Smooth muscle cell of the coronary artery (primary cell): ENCODE data around the gene UBE2E3. TPM values are rescaled to one million over a fixed set of nuclear protein-coding genes. Genes with fewer than 3 reads are reported as not detected.

Experiments
- total RNA-seq: library from RNA; depleted of rRNA; stranded (reverse); fragments of >200 nt; gene quantifications from 2 replicates; pipeline ENCODE4 v1.2.3, GENCODE V29; 2014; ENCODE audit warnings: low replicate concordance

UBE2E3 gene
- 14.5 and 35.2 TPM in 2 replicates for total RNA-seq

DNA sequence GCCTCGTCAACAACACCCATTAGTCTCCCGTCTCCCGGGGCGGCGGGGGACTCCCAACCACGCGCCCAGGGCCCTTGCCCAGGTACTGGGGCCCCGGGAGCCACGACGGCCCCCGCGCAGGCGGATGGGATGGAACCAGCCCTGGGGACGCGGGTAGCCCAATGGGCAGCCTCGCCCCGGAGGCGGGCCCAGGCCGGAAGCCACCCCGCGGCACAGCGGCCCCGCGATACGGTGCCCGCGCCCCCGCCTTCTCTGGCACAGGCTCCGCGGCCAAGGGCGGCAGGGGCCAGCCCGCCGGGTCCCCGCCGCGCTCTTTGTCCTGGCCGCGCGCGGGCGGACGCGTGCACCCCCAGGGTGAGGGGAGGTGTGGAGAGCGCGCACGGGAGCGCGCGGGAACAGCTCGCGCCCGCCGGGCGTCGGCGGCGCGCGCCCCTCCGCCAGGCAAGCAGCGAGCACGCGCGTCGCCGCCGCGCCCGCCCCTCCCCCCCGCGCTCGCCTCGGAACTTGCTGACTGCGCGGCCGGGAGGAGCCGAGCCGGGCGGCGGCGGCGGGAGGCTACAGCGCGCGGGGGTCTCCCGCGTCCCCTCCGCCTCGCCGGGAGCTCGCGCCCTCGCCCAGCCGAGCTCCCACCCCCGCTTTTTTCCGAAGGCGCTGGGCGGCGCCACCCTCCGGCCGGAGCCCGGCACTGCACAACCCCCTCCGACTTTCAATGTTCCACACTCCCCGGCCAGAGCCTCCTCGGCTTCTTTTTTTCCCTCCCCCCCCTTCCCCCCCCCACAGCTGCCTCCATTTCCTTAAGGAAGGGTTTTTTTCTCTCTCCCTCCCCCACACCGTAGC is at the start of gene UBE2E3:
Gene UBE2E3 (plus strand): TSS at position 500 of the 837 bp plus-strand sequence. CDS start 1,438 bp downstream, outside the sequence.

